Ramos (cell line): Measurements from ENCODE around the gene RHOBTB1.

Experiments used
- in situ Hi-C: fragments of 300-500 bp; cut with MboI; formaldehyde crosslinking; loops from one replicate; pipeline ENCODE4 v1.14.3; 2022; ENCODE audit warnings: low sequenced_read_pairs; ENCODE audit not compliant: unreplicated experiment

Gene RHOBTB1

GRCh38 chr10:60942788-60943315 is 1.1 kb downstream of the RHOBTB1 start:
- in situ Hi-C loops, result no loop called here

- in situ Hi-C loops, result no loop called here
Observed at GRCh38 chr10:60942134-60942787, 1.7 kb downstream of the RHOBTB1 start.

GRCh38 chr10:60940446-60940845 is 3.5 kb downstream of the RHOBTB1 start:
- in situ Hi-C loops, result no loop called here

- in situ Hi-C loops, result no loop called here
Observed at GRCh38 chr10:60937784-60938654, 6.0 kb downstream of the RHOBTB1 start.

GRCh38 chr10:60937022-60937421 is 7.0 kb downstream of the RHOBTB1 start:
- in situ Hi-C loops, result no loop called here

- in situ Hi-C loops, result no loop called here
Observed at GRCh38 chr10:60934215-60935175, 9.5 kb downstream of the RHOBTB1 start.

GRCh38 chr10:60932756-60933155 is 11.2 kb downstream of the RHOBTB1 start:
- in situ Hi-C loops, result no loop called here

- in situ Hi-C loops, result no loop called here
Observed at GRCh38 chr10:60930237-60930636, 13.7 kb downstream of the RHOBTB1 start.

- in situ Hi-C loops, result no loop called here
Observed at GRCh38 chr10:60921633-60922032, 22.4 kb downstream of the RHOBTB1 start.

GRCh38 chr10:60920479-60920878 is 23.5 kb downstream of the RHOBTB1 start:
- in situ Hi-C loops, result no loop called here

- in situ Hi-C loops, result no loop called here
Observed at GRCh38 chr10:60919551-60919950, 24.4 kb downstream of the RHOBTB1 start.

GRCh38 chr10:60917331-60918280 is 26.4 kb downstream of the RHOBTB1 start:
- in situ Hi-C loops, result no loop called here

GRCh38 chr10:60916025-60916424 is 28.0 kb downstream of the RHOBTB1 start:
- in situ Hi-C loops, result no loop called here

- in situ Hi-C loops, result no loop called here
Observed at GRCh38 chr10:60914690-60915141, 29.3 kb downstream of the RHOBTB1 start.

- in situ Hi-C loops, result no loop called here
Observed at GRCh38 chr10:60913657-60914056, 30.3 kb downstream of the RHOBTB1 start.

- in situ Hi-C loops, result no loop called here
Observed at GRCh38 chr10:60913071-60913470, 30.9 kb downstream of the RHOBTB1 start.

GRCh38 chr10:60911715-60912114 is 32.3 kb downstream of the RHOBTB1 start:
- in situ Hi-C loops, result no loop called here

- in situ Hi-C loops, result no loop called here
Observed at GRCh38 chr10:60911216-60911615, 32.8 kb downstream of the RHOBTB1 start.

- in situ Hi-C loops, result no loop called here
Observed at GRCh38 chr10:60910543-60910942, 33.4 kb downstream of the RHOBTB1 start.
